Stimulated activated effector memory CD8-positive, alpha-beta T cell treated with anti-CD3 and anti-CD28 coated beads, Interleukin-12 subunit alpha, Interleukin-12 subunit beta, amount 100 ng/mL, for 72 hours (primary cell): Measurements from ENCODE around the gene C3orf70.
"Not testable (repeated sequence)": the region's sequence is repeated elsewhere in the genome, so short reads cannot be mapped to it uniquely, and the experiment has no call there.

Source experiments
- ATAC-seq: fragments of 150-1000 bp; cut with Tn5 transposase; 2 replicates; pipeline ENCODE4 v1.10.0; 2021
- DNase-seq, 2 donors: peaks; one replicate each; pipeline ENCODE4 v3.0.0; 2021 to 2022; ENCODE audit warnings: low spot score in 2 of 2
- H3K27ac Mint-ChIP-seq: one replicate; pipeline ENCODE4 v1.8.0; 2022; ENCODE audit warnings: mild to moderate bottlenecking, mixed read lengths
- H3K36me3 Mint-ChIP-seq: one replicate; pipeline ENCODE4 v1.8.0; 2022; ENCODE audit warnings: mild to moderate bottlenecking, mixed read lengths
- H3K4me1 Mint-ChIP-seq: one replicate; pipeline ENCODE4 v1.8.0; 2022; ENCODE audit warnings: mixed read lengths
- H3K4me3 Mint-ChIP-seq: one replicate; pipeline ENCODE4 v1.8.0; 2022; ENCODE audit warnings: mild to moderate bottlenecking, mixed read lengths
- H3K9me3 Mint-ChIP-seq: one replicate; pipeline ENCODE4 v1.8.0; 2022; ENCODE audit warnings: mixed read lengths

Gene C3orf70

GRCh38 chr3:185120126-185120525, 32.7 kb downstream of the C3orf70 start:
- H3K36me3 Mint-ChIP-seq, result no peaks in the 10 kb centered on the region
- H3K27ac Mint-ChIP-seq, result no peak overlapping the region
- H3K9me3 Mint-ChIP-seq, result no peaks in the 10 kb centered on the region
- DNase-seq (no peak), ATAC-seq (no peak)
- H3K4me1 Mint-ChIP-seq, result no peaks in the 10 kb centered on the region
- no peak overlapping the region for H3K4me3 Mint-ChIP-seq

DNA sequence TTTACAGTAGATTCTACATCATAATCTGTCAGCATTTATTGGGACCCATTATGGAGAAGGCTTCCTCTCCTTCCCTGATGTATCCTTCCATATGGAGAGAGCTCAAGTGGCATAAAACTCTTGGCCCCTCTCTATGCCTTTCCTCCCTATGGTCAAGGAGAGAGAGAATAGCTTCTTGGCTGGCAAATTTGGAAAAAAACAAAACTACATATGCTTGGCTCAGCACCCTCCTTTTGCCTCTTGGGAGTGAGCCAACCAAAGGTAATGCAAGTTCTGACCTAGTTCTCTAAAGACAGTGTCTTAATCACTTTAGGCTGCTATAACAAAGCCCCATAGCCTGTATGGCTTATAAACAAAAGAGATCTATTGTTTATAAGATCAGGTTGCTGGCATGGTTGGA, 37.5 kb downstream of the C3orf70 start:
- no peak overlapping the region for H3K4me3 Mint-ChIP-seq
- ATAC-seq, result no peak

GRCh38 chr3:185114756-185115155, 38.1 kb downstream of the C3orf70 start:
- DNase-seq (no peak), ATAC-seq (no peak)
- Mint-ChIP-seq H3K4me3 (no peak overlapping the region), H3K9me3 (no peaks in the 10 kb centered on the region), H3K27ac (no peak overlapping the region), H3K4me1 (no peaks in the 10 kb centered on the region), H3K36me3 (no peaks in the 10 kb centered on the region)

More for the DNA sequence above, 37.5 kb downstream of the C3orf70 start:
- Mint-ChIP-seq H3K27ac (no peak overlapping the region), H3K4me1 (no peaks in the 10 kb centered on the region), H3K9me3 (no peaks in the 10 kb centered on the region), H3K36me3 (no peaks in the 10 kb centered on the region)
- no peak for DNase-seq

- no peak for DNase-seq
- no peak overlapping the region for H3K4me3 Mint-ChIP-seq
- no peaks in the 10 kb centered on the region for H3K4me1 Mint-ChIP-seq
- no peaks in the 10 kb centered on the region for H3K36me3 Mint-ChIP-seq
- H3K9me3 Mint-ChIP-seq, result no peaks in the 10 kb centered on the region
- no peak for ATAC-seq
- no peak overlapping the region for H3K27ac Mint-ChIP-seq
Measured at GRCh38 chr3:185112186-185112585, 40.7 kb downstream of the C3orf70 start.

- H3K4me3 Mint-ChIP-seq, DNase-seq, ATAC-seq, H3K36me3 Mint-ChIP-seq, H3K9me3 Mint-ChIP-seq, H3K27ac Mint-ChIP-seq, H3K4me1 Mint-ChIP-seq: not testable (repeated sequence)
Measured at GRCh38 chr3:185109012-185109411, 43.8 kb downstream of the C3orf70 start.

GRCh38 chr3:185106256-185106890, 46.5 kb downstream of the C3orf70 start:
- not testable (repeated sequence) for ATAC-seq, H3K9me3 Mint-ChIP-seq, H3K27ac Mint-ChIP-seq, DNase-seq, H3K4me1 Mint-ChIP-seq, H3K4me3 Mint-ChIP-seq, H3K36me3 Mint-ChIP-seq

DNA sequence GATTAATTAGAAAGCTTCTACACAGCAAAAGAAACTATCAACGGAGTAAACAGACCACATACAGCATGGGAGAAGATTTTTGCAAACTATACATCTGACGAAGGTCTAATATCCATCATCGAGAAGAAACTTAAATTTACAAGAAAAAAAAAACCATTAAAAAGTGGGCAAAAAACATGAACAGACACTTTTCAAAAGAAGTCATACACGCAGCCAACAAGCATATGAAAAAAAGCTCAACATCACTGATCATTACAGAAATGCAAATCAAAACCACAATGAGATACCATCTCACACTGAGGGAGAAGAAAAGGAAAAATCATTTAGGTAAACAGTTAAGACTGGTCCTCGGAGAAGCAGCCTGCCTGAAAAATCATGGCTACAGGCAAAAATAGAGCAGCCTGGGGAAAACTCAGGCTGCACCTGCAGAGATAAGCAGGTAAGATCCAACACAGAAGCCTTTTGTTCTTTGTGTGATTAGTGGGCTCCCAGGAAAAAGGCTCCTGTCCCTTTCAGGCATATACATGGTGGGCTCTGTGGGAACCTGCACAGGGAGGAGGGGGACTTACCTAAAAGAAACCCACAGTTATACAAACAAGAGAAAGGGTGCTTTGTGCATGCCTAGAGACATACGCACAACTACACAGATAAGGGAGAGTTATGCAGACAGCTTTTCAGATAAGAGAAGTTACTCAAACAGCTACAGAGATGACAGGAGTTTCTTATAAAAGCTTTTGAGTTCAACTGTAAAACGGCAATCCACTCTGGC, 49.3 kb downstream of the C3orf70 start:
- DNase-seq (no peak), ATAC-seq (no peak)
- Mint-ChIP-seq H3K36me3 (no peaks in the 10 kb centered on the region), H3K27ac (no peak overlapping the region), H3K4me1 (no peaks in the 10 kb centered on the region), H3K9me3 (peaks cover 7% of the 10 kb centered on the region), H3K4me3 (no peak overlapping the region)

DNA sequence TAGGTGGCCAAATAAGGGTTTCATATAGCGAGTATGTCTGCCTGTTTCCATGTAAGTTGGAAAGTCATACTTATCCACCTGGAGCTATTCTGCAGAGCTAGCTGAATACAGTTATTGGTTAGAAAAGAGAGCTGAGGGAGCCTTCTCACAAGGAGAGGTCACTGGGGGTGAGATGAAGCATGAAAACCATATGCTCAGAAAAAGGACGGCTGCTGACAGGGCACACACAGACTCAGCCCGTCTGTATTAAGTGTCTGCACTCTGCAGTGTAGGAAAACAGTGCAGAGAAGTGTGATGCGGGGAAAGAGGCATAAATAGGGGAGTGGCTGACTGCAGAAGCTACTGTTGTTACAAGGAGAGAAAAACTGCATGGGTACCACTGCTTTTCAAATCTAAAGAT, 58.2 kb downstream of the C3orf70 start:
- H3K36me3 Mint-ChIP-seq, result no peaks in the 10 kb centered on the region
- no peak for ATAC-seq
- DNase-seq, result no peak
- H3K4me3 Mint-ChIP-seq, result no peak overlapping the region
- no peaks in the 10 kb centered on the region for H3K9me3 Mint-ChIP-seq
- no peak overlapping the region for H3K27ac Mint-ChIP-seq
- H3K4me1 Mint-ChIP-seq, result no peaks in the 10 kb centered on the region

- ATAC-seq, result no peak
- Mint-ChIP-seq H3K4me3 (no peak overlapping the region), H3K27ac (no peak overlapping the region), H3K36me3 (no peaks in the 10 kb centered on the region), H3K4me1 (no peaks in the 10 kb centered on the region), H3K9me3 (no peaks in the 10 kb centered on the region)
- DNase-seq, result no peak
Measured at GRCh38 chr3:185093116-185093515, 59.7 kb downstream of the C3orf70 start.

- Mint-ChIP-seq H3K4me3 (no peak overlapping the region), H3K36me3 (no peaks in the 10 kb centered on the region), H3K9me3 (no peaks in the 10 kb centered on the region), H3K27ac (no peak overlapping the region), H3K4me1 (no peaks in the 10 kb centered on the region)
- DNase-seq, result no peak
- no peak for ATAC-seq
Measured at GRCh38 chr3:185090811-185091210, 62.0 kb downstream of the C3orf70 start.

DNA sequence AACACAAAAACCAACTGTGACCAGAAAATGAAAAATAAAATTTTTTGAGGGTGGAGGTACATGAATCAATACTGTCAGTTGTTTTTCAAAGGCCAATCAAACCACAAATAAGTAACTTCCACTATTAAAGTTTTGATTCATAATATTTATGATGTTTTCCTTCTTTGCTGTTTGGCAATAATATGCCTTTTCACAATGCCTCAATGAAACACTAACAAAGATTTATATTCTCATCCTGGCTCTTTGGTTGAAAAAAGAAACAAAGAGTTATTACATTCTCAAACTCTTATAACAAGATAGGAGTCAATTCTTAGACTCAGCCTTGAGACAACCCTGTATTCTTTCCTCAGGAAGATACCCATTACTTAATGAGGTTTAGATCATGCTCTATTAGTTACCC, 63.1 kb downstream of the C3orf70 start:
- no peak for ATAC-seq
- Mint-ChIP-seq H3K36me3 (no peaks in the 10 kb centered on the region), H3K9me3 (no peaks in the 10 kb centered on the region), H3K4me3 (no peak overlapping the region), H3K4me1 (no peaks in the 10 kb centered on the region), H3K27ac (no peak overlapping the region)
- DNase-seq, result no peak

GRCh38 chr3:185089343-185089742, 63.5 kb downstream of the C3orf70 start:
- Mint-ChIP-seq H3K4me1 (no peaks in the 10 kb centered on the region), H3K36me3 (no peaks in the 10 kb centered on the region), H3K4me3 (no peak overlapping the region), H3K9me3 (no peaks in the 10 kb centered on the region), H3K27ac (no peak overlapping the region)
- no peak for DNase-seq
- no peak for ATAC-seq

- H3K4me3 Mint-ChIP-seq, result no peak overlapping the region
- H3K4me1 Mint-ChIP-seq, result no peaks in the 10 kb centered on the region
- no peaks in the 10 kb centered on the region for H3K36me3 Mint-ChIP-seq
- no peak for ATAC-seq
- H3K9me3 Mint-ChIP-seq, result no peaks in the 10 kb centered on the region
- no peak overlapping the region for H3K27ac Mint-ChIP-seq
- no peak for DNase-seq
Measured at GRCh38 chr3:185087419-185087818, 65.4 kb downstream of the C3orf70 start.

- Mint-ChIP-seq H3K27ac (no peak overlapping the region), H3K36me3 (no peaks in the 10 kb centered on the region), H3K4me3 (no peak overlapping the region), H3K4me1 (no peaks in the 10 kb centered on the region), H3K9me3 (no peaks in the 10 kb centered on the region)
- DNase-seq, result no peak
- no peak for ATAC-seq
Measured at GRCh38 chr3:185084901-185085300, 68.0 kb downstream of the C3orf70 start.

- no peaks in the 10 kb centered on the region for H3K9me3 Mint-ChIP-seq
- no peak for DNase-seq
- H3K27ac Mint-ChIP-seq, result no peak overlapping the region
- no peaks in the 10 kb centered on the region for H3K4me1 Mint-ChIP-seq
- H3K36me3 Mint-ChIP-seq, result no peaks in the 10 kb centered on the region
- H3K4me3 Mint-ChIP-seq, result no peak overlapping the region
- no peak for ATAC-seq
Measured at GRCh38 chr3:185084402-185084801, 68.5 kb downstream of the C3orf70 start.

GRCh38 chr3:185082829-185083228, 70.0 kb downstream of the C3orf70 start:
- no peak for ATAC-seq
- H3K4me1 Mint-ChIP-seq, result no peaks in the 10 kb centered on the region
- DNase-seq, result no peak
- H3K27ac Mint-ChIP-seq, result no peak overlapping the region
- no peaks in the 10 kb centered on the region for H3K36me3 Mint-ChIP-seq
- no peaks in the 10 kb centered on the region for H3K9me3 Mint-ChIP-seq
- no peak overlapping the region for H3K4me3 Mint-ChIP-seq
